ENCODE measurements around the gene IFNB1.

The IFNB1 gene

GRCh38 chr9:21060919-21061561 lies 16.7 kb downstream of the IFNB1 start:
- DNase-seq = no peak

DNA sequence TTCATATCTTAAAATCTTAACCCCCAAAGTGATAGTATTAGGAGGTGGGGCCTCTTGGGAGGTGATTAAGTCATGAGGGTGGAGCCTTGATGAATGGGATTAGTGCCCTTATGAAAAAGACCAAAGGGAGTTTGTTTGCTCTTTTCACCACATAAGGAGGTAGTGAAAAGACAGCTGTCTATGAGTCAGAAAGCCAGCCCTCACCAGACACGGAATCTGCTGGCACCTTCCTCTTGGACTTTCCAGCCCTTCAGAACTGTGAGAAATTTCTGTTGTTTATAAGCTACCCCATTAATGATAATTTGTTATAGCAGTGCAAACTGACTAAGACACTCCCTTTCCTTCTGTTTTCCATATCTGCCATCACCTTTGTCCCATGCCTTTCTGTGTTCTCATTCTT lies 20.8 kb downstream of the IFNB1 start:
- DNase-seq = no peak

- no peak for DNase-seq
These were observed 23.9 kb downstream of the IFNB1 start for GRCh38 chr9:21053851-21054250.

DNA sequence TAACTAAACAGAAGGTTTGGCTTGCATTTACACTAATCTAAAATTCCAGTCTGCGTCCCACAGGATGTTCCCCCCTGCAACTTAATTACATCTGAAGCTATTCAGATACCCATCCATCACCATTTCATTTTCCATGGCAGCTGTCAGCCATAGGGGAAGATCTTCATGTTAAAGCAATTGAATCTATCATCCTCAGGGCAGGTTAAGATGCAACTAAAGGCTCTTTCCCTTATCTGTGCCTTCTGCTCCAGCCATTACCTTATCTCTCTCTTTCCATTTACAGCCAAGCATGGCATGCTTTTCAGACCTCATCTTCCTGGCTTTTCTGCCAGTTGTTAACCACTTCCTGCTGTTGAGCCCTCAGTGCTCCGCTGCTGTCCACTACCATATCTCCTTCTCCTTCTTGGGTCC lies 30.5 kb downstream of the IFNB1 start:
- DNase-seq = no peak

DNA sequence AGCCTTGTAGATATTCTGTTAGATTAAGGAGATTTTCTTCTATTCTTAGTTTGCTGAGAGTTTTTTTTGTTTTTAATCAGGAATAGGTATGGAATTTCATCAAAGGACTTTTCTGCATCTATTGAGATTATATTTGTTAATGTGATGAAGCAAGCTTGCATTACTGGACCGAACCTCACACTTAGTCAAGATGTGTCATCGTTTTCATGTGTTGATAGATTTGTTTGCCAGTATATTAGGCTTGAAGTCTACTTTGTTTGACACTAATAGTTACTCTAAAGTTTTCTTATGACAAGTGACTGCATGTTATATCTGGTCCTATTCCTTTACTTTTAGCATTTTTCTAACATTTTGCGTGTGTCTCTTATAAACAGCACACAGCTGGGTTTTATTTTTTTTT lies 33.9 kb downstream of the IFNB1 start:
- DNase-seq = no peak

GRCh38 chr9:21042466-21042865 lies 35.3 kb downstream of the IFNB1 start:
- no peak for DNase-seq

DNA sequence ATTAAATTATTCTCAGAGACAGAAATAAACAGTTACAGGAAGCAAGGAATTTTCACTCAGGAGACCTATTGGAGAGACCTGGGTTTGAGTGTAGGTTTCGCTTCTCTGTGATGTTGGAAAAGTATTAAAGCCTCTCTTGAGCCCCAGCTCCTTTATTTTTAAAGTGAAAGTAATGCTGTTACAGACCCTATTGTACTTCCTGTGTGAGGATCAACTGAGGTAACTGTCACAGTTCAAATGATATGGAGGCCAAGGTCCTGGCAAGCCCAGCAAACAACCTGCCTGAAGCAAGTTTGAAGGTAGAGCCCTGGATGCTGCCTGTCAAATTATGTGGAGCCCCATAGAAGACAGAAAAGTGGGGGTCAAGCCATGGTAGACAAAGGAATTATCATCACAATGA lies 38.4 kb downstream of the IFNB1 start:
- DNase-seq = no peak

DNA sequence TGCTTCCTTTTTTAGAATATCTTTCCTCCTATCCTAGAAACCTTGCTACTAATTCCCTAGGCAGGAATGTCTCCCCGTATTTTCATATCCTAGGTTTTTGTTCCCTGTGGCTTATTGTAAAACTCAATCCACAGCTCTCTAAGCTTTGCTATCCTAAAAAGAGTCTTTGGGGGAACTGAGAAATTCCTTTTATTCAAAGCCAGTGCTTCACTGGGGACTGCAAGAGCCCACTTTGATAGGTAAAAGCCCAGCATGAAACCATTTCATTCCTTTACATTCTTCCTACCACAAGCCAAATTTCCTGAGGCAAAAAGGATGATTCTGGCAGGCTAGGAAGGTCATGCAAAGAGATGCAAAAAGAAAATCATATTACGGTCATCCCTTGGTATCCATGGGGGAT lies 40.5 kb downstream of the IFNB1 start:
- DNase-seq = no peak

GRCh38 chr9:21031808-21032183 lies 45.9 kb downstream of the IFNB1 start:
- DNase-seq = no peak

DNA sequence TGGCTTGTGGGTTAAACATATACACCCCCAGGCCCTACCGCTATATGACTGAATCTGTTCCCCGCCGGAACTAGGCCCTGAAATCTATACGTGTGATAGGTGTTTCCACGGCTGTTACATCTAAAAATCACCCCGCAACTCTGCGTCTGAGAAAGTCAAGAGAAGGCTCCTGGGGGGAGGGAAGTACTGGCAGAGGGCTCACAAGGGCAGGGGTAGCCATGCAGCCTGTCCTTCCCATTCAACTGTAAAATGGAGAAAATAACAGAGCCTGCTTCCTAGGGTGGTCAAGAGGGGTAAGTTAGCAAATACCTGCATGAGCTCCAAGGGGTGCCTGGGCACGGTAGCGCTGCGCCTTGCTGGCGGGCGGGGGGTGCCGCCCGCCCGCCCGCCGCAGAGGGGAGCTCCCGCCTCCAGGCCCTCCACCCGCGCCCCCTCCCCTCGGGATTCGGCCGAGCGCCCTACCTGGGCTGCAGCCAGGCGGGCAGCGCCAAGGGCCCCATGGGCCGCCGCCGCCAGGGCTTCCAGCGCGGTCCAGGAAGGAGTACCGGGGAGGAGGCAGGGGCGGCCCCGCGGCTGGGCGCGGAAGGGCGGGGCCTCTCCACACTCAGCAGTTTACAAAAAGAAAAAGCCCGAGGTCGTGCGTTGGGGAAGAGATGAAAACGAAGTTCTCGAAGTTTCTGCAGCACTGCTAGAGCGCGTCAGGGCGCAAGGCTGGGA lies 46.5 kb downstream of the IFNB1 start, which contains the start of gene HACD4:
Gene HACD4 (minus strand): TSS at position 550 of the 717 bp plus-strand sequence. CDS start 50 bp downstream, at position 500.
- DNase-seq = no peak

DNA sequence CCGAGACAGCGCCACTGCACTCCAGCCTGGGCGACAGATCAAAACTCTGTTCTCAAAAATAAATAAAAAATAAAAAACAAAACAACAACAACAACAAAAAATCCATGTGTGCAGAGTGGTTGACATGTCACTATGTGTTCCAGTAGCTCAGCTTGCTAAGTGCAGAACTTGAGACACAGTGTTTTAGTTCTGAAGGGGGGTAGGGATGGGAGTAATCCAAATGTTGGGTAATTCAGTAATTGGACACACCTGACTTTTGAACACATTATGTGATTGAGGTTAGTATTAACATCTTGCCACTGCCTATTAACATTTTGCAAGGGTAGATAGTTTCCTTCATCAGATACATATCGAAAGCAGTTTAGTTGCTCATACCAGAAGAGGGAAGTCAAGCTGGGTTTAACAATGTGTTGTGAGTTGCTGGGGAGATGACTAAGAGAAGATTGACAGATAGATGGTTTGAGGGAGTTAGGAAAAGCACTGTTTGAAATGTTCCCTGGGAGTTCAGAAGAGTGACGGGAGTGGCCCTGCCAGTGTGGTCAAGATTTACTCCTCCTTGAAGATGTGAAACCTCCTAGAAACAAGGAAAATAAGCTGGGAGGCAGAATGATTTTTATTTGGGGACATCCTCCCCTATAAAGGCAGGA lies 47.2 kb downstream of the IFNB1 start:
- DNase-seq = no peak

DNA sequence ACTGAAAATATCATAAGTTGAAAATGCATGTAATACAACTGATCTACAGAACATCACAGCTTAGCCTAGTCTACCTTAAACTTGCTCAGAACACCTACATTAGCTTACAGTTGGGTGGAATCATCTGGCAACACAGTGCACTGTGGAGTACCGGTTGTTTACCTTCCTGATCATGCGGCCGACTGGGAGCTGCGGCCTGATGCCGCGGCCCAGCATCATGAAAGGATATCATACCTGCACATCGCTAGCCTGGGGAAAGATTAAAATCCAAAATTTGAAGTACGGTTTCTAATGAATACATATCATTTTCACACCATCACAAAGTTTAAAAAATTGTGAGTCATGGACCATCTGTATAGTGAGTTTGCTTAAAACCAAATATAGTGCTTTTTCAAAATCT lies 48.1 kb downstream of the IFNB1 start:
- no peak for DNase-seq

- no peak for DNase-seq
These were observed 49.3 kb downstream of the IFNB1 start for GRCh38 chr9:21028466-21028865.

- DNase-seq = no peak
These were observed 50.4 kb downstream of the IFNB1 start for GRCh38 chr9:21027295-21027694.

Data from NCI-H2171 (cell line).